GM21737 (cell line): ENCODE results near the gene PBXIP1.
"Not testable (repeated sequence)": the region's sequence is repeated elsewhere in the genome, so short reads cannot be mapped to it uniquely, and the experiment has no call there.

Experiments
- ATAC-seq: cut with Tn5 transposase; IDR thresholded peaks from one replicate; pipeline ENCODE4 v1.9.1; 2021; ENCODE audit warnings: mild to moderate bottlenecking, moderate library complexity; ENCODE audit not compliant: unreplicated experiment

The PBXIP1 gene

DNA sequence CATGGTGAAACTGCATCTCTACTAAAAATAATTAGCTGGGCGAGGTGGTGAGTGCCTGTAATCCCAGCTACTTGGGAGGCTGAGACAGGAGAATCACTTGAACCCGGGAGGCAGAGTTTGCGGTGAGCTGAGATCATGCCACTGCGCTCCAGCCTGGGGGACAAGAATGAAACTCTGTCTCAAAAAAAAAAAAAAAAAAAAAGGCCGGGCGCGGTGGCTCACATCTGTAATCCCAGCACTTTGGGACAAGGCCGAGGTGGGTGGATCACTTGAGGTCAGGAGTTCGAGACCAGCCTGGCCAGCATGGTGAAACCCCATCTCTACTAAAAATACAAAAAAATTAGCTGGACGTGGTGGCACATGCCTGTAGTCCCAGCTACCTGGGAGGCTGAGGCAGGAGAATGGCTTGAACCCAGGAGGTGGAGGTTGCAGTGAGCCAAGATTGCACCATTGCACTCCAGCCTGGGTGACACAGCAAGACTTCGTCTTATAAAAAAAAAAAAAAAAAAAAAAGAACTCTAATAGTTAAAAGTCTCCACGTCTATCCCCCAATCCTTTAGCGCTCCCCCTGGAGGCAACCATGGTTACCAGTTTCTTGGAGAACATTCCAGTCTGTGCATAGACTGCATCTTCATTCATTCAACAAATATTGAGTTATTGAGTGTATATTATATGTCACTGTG, 39.5 kb upstream of the PBXIP1 start:
- ATAC-seq, result not testable (repeated sequence)

DNA sequence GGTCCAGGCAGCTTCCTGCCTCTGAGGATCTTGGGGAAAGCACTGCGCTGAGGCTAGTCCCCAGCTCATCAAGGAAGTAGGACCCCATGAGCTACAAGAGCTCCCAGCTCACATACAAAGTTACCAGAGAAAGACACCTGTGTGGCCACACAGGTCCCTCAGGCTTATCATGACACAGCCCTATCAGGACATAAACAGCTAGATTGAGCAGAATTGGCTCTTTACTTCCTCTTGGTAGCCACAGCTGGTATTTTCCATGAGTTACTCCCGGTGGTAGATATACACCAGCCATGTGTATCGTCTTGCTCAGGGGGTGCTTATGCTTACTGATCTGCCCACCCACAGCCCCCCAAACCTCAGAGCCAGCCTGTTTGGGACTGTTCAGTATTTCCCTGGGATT, 38.7 kb upstream of the PBXIP1 start:
- no peak for ATAC-seq

DNA sequence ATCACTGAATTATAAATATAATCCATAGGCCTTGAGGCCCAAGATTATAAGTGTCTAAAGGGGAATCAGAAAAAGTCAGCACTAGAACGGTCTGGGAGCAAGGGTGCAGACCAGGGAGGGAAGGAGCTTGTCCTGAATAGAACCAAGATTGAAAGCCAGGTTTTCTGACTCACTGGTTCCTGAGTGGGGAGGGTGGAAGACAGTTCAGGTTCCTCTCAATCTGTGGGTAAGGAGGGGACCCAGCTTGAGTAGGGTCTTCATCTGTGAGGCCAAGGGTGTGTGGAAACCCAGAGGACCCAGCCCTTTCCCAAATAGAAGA, 38.3 kb upstream of the PBXIP1 start:
- no peak for ATAC-seq

DNA sequence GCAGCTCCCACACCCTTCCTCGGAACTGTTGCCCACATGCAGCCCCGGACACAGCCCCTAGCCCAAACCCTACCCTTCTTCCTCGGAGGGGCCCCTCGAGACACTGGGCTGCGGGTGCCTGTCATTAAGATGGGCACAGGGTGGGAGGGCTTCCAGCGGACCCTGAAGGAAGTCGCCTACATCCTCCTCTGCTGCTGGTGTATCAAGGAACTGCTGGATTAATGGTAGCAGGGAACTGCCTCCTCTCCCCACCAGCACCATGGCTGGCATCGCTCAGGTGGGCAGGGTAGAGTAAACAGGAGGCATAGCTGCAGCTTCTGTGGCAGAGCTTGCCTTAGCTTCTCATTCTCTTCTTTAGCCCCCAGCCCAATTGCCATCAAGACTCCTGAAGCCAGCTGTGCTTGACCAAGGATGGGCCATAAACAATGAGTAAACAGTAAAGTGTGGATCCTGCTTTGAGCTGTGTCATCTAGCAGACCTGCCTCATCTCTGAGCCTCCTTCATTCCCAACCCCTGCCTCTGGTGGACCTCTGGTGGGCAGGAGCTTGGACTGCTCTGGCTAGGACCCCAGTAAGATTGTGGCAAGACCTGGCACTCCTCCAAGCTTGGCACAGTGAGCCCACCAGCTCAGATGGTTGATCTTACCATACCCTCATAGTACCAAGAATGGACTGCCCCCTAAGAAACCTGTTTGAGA, 37.8 kb upstream of the PBXIP1 start, which contains the start of gene LENEP:
TSS of gene LENEP (plus strand) at position 15 of the 697 bp plus-strand sequence. CDS start at position 37, 22 bp downstream.
- ATAC-seq, result no peak

DNA sequence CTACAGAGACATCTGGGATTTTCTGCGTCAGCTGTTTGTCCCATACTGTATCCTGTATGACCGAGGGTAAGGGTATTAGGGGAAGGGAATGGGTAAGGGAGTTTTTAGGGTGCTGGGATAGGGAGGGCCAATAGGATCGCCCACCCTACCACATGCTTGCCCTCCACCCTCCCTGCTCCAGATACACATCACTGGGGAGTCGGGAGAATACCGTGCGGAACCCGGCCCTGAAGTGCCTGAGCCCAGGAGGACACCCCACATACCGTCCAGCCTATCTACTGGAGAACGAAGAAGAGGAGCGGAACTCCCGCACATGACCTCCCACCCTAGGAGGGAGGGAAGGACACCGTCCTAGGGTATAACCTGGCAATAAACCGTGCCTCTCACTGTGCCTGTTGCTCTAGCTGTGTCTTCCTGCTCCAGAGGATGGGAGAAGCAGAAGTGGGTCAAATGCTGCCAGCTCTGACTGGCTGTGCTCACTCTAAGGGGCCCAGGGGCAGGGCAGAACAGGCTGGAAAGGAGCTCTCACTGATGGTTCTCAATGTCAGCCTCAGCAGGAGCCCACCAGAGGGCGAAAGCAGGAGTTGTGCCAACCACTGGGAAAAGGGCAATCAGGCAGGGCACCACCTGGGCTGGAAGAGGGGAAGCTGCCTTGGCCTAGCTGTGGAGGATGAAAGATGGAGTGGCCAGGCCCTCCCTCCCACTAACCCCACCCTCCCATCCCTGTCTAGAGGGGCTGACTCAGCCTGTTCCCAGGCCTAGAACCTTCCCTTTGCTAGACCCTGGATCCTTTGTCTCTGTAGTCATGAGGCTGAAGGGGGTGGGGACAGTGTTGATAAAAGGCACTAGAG, 37.0 kb upstream of the PBXIP1 start:
- ATAC-seq, result no peak

DNA sequence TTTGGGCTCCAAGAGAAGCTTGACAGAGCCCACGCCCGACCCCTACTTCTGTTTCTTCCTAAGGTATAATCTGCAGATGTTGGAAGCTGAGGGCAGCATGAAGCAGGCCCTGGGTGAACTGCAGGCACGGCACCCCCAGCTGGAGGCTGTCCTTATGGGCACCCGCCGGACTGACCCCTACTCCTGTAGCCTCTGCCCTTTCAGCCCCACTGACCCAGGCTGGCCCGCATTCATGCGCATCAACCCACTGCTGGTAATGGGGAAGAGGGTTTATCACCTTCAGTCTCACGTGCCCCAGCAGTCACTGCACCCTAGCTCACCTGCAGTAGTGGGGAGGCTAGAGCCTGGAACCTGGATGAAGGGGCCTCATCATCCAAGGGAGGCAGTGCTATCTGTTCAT, 34.4 kb upstream of the PBXIP1 start:
- ATAC-seq, result no peak

DNA sequence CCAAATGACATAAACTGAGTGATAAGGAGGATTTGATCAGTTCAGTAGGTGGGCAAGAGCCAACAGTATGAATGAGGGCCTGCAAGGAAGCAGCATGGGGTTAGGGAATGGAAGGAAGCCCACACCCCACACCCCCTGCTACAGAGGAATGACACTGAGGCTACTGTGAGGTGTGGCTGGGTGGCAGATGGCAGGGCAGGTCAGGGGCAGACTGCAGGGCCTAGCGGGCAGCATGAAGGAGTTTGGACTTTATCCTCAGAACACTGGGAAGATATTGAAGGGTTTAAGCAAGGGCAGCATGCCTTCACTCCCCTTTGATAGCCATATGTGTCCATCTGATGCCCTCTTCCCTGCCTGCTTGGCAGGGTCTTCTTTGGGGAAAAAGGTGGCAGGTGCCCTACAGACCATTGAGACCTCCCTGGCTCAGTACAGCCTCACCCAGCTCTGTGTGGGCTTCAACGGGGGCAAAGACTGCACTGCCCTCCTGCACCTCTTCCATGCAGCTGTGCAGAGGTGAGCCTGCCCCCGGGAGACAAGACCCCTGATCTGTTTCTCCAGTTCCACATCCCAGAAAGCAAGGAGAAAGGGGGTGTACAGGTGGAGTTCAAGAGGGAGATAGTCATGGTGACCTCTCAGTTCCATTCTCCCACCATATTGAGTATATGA, 33.4 kb upstream of the PBXIP1 start:
- ATAC-seq, result no peak

DNA sequence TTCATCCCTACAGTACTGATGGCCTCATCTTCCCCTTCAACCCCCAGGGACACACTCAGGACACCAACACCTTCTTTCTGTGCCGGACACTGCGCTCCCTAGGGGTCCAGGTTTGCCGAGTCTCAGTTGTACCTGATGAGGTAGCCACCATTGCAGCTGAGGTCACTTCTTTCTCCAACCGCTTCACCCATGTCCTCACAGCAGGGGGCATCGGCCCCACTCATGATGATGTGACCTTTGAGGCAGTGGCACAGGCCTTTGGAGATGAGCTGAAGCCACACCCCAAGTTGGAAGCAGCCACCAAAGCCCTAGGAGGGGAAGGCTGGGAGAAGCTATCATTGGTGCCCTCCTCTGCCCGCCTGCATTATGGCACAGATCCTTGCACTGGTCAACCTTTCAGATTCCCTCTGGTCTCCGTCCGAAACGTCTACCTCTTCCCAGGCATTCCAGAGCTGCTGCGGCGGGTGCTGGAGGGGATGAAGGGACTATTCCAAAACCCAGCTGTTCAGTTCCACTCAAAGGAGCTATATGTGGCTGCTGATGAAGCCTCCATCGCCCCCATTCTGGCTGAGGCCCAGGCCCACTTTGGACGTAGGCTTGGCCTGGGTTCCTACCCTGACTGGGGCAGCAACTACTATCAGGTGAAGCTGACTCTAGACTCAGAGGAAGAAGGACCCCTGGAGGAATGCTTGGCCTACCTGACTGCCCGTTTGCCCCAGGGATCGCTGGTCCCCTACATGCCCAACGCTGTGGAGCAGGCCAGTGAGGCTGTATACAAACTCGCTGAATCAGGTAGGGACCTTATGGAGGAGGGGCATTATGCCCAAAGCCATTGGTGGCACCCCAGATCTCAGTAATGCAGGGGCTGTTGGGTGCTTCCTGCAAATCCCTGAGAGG, 32.4 kb upstream of the PBXIP1 start:
- ATAC-seq, result no peak

DNA sequence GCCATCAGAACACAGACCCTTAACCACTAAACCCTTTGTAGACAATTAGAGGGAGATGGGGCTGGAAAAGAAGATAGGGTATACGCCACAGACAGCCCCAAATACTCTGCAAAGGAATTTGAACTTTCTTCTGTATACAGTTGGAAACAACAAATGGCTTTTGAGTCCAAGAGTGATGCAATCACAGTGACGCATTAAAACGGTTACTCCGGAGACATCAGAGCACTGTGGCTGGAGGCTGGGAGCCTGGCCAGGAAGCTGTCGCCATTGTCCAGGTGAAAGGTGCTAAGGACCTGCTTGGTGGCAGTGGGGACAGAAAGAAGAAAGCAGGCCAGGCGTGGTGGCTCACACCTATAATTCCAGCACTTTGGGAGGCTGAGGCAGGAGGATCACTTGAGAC, 31.4 kb upstream of the PBXIP1 start:
- no peak for ATAC-seq

DNA sequence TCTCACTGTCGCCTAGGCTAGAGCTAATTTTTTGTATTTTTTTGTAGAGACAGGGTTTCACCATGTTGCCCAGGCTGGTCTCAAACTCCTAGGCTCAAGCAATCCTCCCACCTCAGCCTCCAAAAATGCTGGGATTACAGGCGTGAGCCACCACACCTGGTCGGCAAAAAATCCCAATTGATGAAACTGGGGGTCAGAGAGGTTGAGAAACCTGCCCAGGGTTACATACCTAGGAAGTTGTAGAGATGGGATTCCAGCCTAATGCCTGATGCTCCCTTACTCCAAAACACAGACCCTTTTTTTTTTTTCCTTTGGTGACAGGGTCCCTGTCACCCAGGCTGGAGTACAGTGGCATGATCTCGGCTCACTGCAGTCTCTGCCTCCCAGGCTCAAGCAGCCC, 30.8 kb upstream of the PBXIP1 start:
- ATAC-seq, result not testable (repeated sequence)

DNA sequence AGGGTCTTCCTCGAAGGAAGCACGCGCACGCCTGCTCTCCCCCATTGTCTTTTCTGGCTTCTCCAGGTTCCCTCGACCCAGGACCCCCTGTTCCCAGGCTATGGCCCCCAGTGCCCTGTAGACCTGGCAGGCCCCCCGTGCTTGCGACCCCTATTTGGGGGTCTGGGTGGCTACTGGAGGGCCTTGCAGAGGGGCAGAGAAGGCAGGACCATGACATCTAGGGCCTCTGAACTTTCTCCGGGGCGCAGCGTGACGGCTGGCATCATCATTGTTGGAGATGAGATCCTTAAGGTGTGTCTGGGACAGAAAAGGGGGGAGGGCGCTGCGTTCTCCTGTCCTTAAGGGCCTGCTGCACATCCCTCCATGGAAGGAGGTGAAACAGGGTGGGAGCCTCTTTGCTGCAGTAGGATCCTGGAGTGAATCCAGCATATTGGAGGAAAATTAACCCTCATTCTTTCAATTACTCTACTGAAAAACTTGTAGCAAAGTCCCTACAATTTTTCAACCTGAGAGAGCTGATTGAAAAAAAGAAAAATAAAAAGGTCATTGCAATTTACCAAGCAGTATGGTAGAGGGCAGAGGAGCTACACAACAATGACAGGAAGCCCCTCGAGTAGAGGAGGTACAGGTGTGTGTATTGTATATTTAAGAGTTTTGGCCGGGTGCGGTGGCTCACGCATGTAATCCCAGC, 28.0 kb upstream of the PBXIP1 start:
- no peak for ATAC-seq

DNA sequence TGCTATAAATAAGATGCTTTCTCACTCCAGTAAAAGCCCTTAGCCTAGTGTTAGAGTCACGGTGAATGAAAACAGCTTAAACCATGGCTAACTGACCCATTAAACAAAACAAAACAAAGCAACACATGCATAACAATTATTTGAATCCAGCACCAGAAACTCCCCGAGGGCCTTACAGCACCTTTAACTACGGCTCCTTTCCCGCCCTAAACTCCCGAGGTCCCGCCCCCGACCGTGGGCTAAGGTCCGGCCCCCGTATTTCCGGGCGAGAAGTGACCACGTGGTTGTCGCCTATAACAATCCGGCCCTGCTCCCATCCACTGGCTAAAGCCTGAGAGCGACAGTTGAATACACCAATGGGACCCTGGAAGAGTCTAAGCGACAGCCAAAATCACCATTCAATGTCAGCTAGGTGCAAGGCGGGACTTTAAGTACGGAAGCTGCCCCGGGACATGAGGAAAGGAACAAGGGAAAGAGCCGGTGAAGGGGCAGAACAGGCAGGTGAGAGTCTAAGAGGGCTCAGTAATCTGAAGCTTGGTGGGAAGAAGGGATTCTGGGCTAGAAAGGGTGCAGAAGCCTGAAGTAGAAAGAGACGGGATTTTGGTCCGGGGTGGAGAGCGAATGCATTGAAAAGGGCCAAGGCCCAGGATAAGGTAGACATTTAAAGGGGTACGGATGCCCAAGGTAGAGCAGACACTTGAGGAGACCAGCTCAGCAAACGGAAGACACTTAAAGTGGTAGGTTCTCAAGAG, 27.2 kb upstream of the PBXIP1 start, which contains the start of gene FLAD1:
TSS of gene FLAD1 (plus strand) at position 448 of the 752 bp plus-strand sequence. CDS start 351 bp downstream, outside the sequence.
- peak; percentile 97 for ATAC-seq

DNA sequence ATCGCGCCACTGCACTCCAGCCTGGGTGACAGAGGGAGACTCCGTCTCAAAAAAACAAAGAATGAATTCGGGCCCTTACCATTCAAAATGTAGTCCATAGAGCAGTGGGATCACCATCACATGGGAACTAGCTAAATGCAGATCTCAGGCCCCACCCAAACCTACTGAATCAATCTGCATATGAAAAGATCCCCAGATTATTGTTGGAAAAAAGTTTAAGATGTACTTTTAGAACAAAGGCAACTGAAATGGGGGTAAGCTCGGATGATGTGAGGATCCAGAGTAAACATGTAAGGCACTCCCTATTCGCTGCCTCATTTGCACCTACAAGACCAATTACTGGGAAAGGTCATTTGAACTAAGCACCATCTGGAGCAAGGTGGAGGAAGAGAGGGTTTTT, 26.4 kb upstream of the PBXIP1 start:
- no peak for ATAC-seq

DNA sequence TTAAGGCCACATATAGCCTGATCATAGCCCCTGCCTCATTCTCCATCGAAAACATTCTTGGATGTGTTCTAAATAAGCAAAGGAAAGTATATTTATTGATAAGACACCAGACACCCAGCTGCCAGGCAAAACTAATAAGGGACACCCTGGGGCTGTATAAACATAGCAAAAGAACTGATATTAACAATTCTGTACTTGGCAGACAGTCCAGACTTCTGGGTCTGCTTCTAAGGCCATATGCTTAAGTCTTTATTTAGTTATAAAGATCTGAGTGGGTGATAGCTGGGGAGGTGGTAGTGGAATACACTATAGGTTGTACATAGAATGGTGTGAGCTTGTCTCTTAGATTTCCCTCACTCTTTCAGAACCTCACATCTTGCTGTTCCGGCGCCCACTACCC, 22.5 kb upstream of the PBXIP1 start:
- ATAC-seq, result no peak

DNA sequence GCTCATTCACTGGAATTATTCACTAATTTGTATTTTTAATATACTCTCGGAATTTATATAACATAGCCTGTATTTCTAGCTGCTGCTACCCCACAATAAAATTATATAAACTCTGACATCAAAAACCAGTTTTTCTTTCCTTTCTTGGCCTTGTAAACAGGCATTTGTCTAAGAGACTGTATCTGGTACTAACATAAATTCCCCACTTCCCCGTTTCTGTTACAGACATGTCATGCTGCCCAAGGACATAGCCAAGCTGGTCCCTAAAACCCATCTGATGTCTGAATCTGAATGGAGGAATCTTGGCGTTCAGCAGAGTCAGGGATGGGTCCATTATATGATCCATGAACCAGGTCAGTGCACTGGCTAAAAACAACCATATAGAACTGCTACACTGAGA, 21.9 kb upstream of the PBXIP1 start:
- ATAC-seq, result not testable (repeated sequence)

DNA sequence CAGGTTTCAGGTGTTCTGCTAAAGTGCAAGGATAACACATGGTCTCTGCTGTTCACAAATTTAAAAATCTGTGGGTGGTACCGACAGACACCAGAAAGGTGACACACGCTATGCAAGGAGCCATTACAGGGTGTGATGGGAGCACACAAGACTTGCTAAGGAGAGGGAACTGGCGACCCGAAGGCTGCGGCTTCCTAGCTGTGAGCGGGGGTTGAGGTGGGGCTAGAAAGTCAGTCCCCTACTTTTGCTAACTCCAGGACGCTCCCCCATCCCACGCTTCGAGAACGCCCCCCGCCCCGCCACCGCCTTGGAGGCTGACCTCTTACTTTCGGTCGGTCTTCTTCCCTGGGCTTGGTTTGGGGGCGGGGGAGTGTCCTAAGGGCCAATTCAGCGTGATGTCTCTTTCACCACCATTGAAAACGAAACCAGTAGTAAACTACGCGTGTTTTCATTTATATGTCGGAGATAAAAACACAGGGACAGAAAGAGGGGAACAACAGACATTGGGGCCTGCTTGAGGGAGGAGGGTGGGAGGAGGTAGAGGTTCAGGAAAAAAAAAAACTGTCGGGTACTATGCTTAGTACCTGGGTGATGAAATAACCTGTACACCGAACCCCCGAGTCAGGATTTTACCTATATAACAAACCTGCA, 19.6 kb upstream of the PBXIP1 start:
- ATAC-seq, result no peak

DNA sequence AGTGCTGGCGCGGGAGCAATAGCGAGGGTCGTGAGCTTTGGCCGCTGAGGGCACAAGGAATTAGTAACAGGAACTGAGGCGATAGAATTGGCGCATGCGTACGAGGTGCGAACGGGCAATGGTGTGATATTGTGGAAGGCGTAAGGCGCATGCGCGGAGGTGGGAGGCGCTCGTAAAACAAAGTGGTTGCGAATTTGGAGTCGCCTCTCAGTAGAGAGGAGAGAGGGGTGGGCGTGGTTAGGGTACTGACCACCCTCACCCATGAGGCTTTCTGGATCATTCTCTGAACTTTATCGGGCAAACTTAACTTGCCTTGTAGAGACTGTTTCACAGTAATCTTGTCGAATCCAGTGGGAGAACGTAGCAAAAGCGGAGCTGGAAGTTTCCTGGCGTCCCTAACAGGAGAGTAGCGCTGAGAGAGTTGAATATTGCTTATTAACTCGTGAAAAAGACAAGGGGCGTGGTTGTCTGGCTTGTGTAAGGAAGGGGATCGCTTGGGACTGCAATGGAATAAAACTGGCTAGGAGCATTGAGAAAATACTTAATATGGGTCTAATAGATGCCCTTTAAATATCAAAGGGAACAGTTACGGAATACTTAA, 19.0 kb upstream of the PBXIP1 start:
- peak; percentile 41 for ATAC-seq
